Endothelial cell of umbilical vein (primary cell): Measurements from ENCODE around the gene CDK5RAP2.

ENCODE experiments used
- CTCF ChIP-seq, 2 donors: IDR thresholded peaks; 1 replicate in 1 of 2; 2 replicates in 1 of 2; pipeline ENCODE4 v1.5.1; 2011; ENCODE audit warnings: low read length in 2 of 2, mild to moderate bottlenecking in 2 of 2, moderate library complexity in 2 of 2, control low read depth in 1 of 2, inconsistent platforms in 1 of 2, low read depth in 1 of 2; ENCODE audit not compliant: insufficient read depth in 1 of 2; ENCODE audit errors: extremely low read depth in 1 of 2
- EZH2 ChIP-seq: IDR thresholded peaks from 2 replicates; pipeline ENCODE4 v1.6.1; 2012; ENCODE audit warnings: borderline replicate concordance, low read depth, mild to moderate bottlenecking, moderate library complexity, low read length, inconsistent platforms; ENCODE audit not compliant: severe bottlenecking
- FOS ChIP-seq: IDR thresholded peaks from 2 replicates; pipeline ENCODE4 v1.6.1; 2011; ENCODE audit warnings: mild to moderate bottlenecking, low read length, moderate library complexity, borderline replicate concordance; ENCODE audit not compliant: insufficient read depth
- GATA2 ChIP-seq: IDR thresholded peaks from 2 replicates; pipeline ENCODE4 v1.7.0; 2011; ENCODE audit warnings: low read depth, mild to moderate bottlenecking, moderate library complexity, mixed read lengths, low read length; ENCODE audit not compliant: insufficient read length, insufficient read depth
- MAX ChIP-seq: IDR thresholded peaks from 2 replicates; pipeline ENCODE4 v1.6.1; 2011; ENCODE audit not compliant: insufficient read depth, insufficient read length
- MYC ChIP-seq: IDR thresholded peaks from one replicate; pipeline ENCODE4 v1.6.1; 2011; ENCODE audit warnings: mild to moderate bottlenecking, low read depth, low read length
- POLR2A ChIP-seq: IDR thresholded peaks from 2 replicates; pipeline ENCODE4 v1.6.1; 2012; ENCODE audit warnings: low read depth, mild to moderate bottlenecking, control low read depth, low read length
- POLR2AphosphoS5 ChIP-seq: IDR thresholded peaks from 2 replicates; pipeline ENCODE4 v1.6.1; 2012; ENCODE audit warnings: low read depth, mild to moderate bottlenecking, control low read depth, low read length, moderate library complexity; ENCODE audit not compliant: insufficient read depth

GRCh38 chr9:120416781-120417427, 163.1 kb downstream of the CDK5RAP2 start:
- TF ChIP-seq POLR2A (no peak), EZH2 (no peak), POLR2AphosphoS5 (no peak), CTCF (IDR thresholded peaks at IDR 0.05; ENCODE audit: extremely low read depth in 1 of 2, insufficient read depth in 1 of 2, low read depth in 1 of 2, low read length in 2 of 2) (no peak), FOS (no peak), MYC (no peak), GATA2 (no peak), MAX (no peak)
